K562 (cell line): ENCODE data around the gene PTGIR. TPM values are rescaled to one million over a fixed set of nuclear protein-coding genes. Genes with fewer than 3 reads are reported as not detected.

Experiments
- ARID1B ChIP-seq: fragments of 450-650 bp; IDR thresholded peaks from 2 replicates; pipeline ENCODE4 v1.6.1; 2016; ENCODE audit warnings: antibody characterized with exemption, mild to moderate bottlenecking, inconsistent platforms
- CREM ChIP-seq: IDR thresholded peaks from 2 replicates; pipeline ENCODE4 v1.6.1; 2014; ENCODE audit warnings: antibody characterized with exemption, low read depth
- DDX20 ChIP-seq: fragments of 450-650 bp; IDR thresholded peaks from 2 replicates; pipeline ENCODE4 v1.6.1; 2016; ENCODE audit warnings: missing genetic modification characterization, low read depth, mild to moderate bottlenecking, missing compliant biosample characterization, moderate library complexity
- NFYB ChIP-seq: IDR thresholded peaks from 2 replicates; pipeline ENCODE4 v1.6.1; 2011; ENCODE audit warnings: mild to moderate bottlenecking, moderate library complexity; ENCODE audit not compliant: insufficient read length; ENCODE audit errors: extremely low read depth
- PCBP1 ChIP-seq: fragments of 200-400 bp; formaldehyde crosslinking; IDR thresholded peaks from 2 replicates; pipeline ENCODE4 v1.6.1; 2018; ENCODE audit warnings: mild to moderate bottlenecking, low read depth, low read length; ENCODE audit not compliant: poor library complexity, severe bottlenecking
- RBBP5 ChIP-seq: fragments of 200-600 bp; sonication (generic); IDR thresholded peaks from 2 replicates; pipeline ENCODE4 v1.6.1; 2012; ENCODE audit warnings: borderline replicate concordance, mild to moderate bottlenecking, low read length, control low read depth, inconsistent platforms; ENCODE audit not compliant: insufficient read depth, poor library complexity, severe bottlenecking
- RFX7 ChIP-seq: fragments of 250-450 bp; sonication (Bioruptor Pico); IDR thresholded peaks from 2 replicates; pipeline ENCODE4 v1.5.1; 2021; ENCODE audit warnings: mild to moderate bottlenecking
- YY1 ChIP-seq, 3 experiments: IDR thresholded peaks; 2 replicates each; pipeline ENCODE4 v1.6.1; 2011; ENCODE audit warnings: low read length in 2 of 3, mild to moderate bottlenecking in 2 of 3, moderate library complexity in 2 of 3, borderline replicate concordance in 1 of 3, control low read depth in 1 of 3, low read depth in 1 of 3; ENCODE audit not compliant: insufficient read depth in 3 of 3, insufficient replicate concordance in 2 of 3, control insufficient read depth in 1 of 3, insufficient read length in 1 of 3; ENCODE audit errors: extremely low read depth in 1 of 3
- ZNF263 ChIP-seq: sonication (generic); formaldehyde crosslinking; IDR thresholded peaks from 2 replicates; pipeline ENCODE4 v1.8.0; 2022; ENCODE audit warnings: mild to moderate bottlenecking, missing genetic modification reagents, borderline replicate concordance
- ZNF830 ChIP-seq: fragments of 250-450 bp; sonication (Bioruptor Pico); IDR thresholded peaks from 2 replicates; pipeline ENCODE4 v1.5.0; 2021; ENCODE audit warnings: mild to moderate bottlenecking
- polyA plus RNA-seq, 8 experiments: library from polyadenylated mRNA; depleted of rRNA in 4 of 8; stranded (reverse) in 5 of 8; unstranded in 3 of 8; fragments of >200 nt; fragmentation: Nextera tagmentation in 2 of 8; fragmentation: Illumina TruSeq in 1 of 8; extraction: Ambion mirVana in 2 of 8; extraction: Trizol in 1 of 8; gene quantifications; 2 replicates each; pipeline versions ENCODE4 v1.2.1 to v1.2.3, GENCODE V29; 2011 to 2014; ENCODE audit warnings: inconsistent platforms in 1 of 8, missing spikeins in 1 of 8
- total RNA-seq, 7 experiments: library from RNA; depleted of rRNA in 6 of 7; stranded (reverse); fragments of >200 nt in 6 of 7; fragmentation: Illumina TruSeq in 2 of 7; extraction: Trizol in 2 of 7; gene quantifications; 2 replicates each; pipeline versions ENCODE4 v1.2.1 to v1.2.3, GENCODE V29; 2011 to 2021; ENCODE audit warnings: low replicate concordance in 1 of 7
- TF ChIP-seq, protein P1 (sequence below): fragments of 450-650 bp; formaldehyde crosslinking; IDR thresholded peaks from 2 replicates; pipeline ENCODE4 v1.4.0; 2020; ENCODE audit warnings: mild to moderate bottlenecking, moderate library complexity
- TF ChIP-seq, protein P2 (sequence below): fragments of 450-650 bp; IDR thresholded peaks from 2 replicates; pipeline ENCODE4 v1.7.1; 2018; ENCODE audit warnings: mild to moderate bottlenecking, low read depth; ENCODE audit not compliant: partially characterized antibody
- TF ChIP-seq, protein P3 (sequence below): IDR thresholded peaks from 2 replicates; pipeline ENCODE4 v1.6.1; 2014; ENCODE audit warnings: antibody characterized with exemption

Gene PTGIR
- total and polyA plus RNA-seq, 9 of the 15 experiments (the other 6 are each of a cell fraction or from before 2014, with no cell fraction given), result 0.11 to 3.4 (median 1.1) TPM; not detected in 1

DNA sequence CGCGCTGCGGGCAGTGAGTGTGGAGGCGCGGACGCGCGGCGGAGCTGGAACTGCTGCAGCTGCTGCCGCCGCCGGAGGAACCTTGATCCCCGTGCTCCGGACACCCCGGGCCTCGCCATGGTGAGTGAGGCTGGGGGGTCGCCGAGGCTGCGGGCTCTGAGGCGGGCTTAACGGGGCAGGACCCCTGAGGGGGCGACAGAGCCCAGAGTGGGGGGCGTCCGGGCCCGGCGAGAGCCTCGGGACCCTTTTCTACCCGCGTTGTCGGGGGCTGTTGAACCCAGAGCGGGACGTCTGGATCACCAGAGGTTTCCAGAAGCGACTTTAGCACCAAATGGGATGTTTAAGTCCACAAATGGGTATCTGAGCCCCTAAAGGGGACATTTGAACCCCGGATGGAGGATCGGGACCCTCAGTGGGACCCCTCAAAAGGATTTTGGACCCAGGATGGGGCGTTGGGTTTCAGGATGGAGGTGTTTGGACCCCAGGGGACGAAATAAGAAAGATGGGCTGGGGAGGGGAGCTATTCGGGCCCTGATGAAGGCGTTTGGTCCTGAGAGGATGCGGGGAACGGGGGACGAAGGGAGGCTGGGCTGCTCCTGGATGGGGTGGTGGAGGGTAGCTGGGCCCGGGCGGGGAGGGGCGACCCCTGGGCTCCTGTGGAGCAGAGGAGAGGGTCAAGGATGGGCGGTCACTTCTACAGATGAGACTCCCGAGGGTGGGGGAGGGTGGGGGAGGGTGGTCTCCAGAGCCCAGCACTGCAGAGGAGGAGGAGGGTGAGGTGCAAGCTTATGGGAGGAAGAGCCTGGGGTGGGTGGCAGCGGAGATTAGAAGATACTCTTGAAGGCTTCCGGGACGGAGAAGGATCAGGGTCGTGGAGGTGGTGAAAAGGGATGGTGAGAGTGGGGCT is 23.3 kb downstream of the PTGIR start, which contains the start of gene CALM3 (continued):
- TF ChIP-seq RBBP5, result peak; percentile 37
- TF ChIP-seq, protein P1, sequence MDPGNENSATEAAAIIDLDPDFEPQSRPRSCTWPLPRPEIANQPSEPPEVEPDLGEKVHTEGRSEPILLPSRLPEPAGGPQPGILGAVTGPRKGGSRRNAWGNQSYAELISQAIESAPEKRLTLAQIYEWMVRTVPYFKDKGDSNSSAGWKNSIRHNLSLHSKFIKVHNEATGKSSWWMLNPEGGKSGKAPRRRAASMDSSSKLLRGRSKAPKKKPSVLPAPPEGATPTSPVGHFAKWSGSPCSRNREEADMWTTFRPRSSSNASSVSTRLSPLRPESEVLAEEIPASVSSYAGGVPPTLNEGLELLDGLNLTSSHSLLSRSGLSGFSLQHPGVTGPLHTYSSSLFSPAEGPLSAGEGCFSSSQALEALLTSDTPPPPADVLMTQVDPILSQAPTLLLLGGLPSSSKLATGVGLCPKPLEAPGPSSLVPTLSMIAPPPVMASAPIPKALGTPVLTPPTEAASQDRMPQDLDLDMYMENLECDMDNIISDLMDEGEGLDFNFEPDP (CRISPR knock-in tag), result 0 out of 2 replicates have a peak, but pooled peaks have one; percentile 71
- no peak for TF ChIP-seq ZNF830 (CRISPR knock-in tag)
- TF ChIP-seq ARID1B, result 0 out of 2 replicates have a peak, but pooled peaks have one; percentile 26
- peak in 1 of 3 experiments; percentile 43 for TF ChIP-seq YY1 (IDR thresholded peaks at IDR 0.05; ENCODE audit: borderline replicate concordance in 1 of 3, control insufficient read depth in 1 of 3, extremely low read depth in 1 of 3, insufficient read depth in 3 of 3, insufficient read length in 1 of 3, insufficient replicate concordance in 2 of 3, low read depth in 1 of 3, low read length in 2 of 3)
- TF ChIP-seq NFYB, result no peak
- TF ChIP-seq, protein P2, sequence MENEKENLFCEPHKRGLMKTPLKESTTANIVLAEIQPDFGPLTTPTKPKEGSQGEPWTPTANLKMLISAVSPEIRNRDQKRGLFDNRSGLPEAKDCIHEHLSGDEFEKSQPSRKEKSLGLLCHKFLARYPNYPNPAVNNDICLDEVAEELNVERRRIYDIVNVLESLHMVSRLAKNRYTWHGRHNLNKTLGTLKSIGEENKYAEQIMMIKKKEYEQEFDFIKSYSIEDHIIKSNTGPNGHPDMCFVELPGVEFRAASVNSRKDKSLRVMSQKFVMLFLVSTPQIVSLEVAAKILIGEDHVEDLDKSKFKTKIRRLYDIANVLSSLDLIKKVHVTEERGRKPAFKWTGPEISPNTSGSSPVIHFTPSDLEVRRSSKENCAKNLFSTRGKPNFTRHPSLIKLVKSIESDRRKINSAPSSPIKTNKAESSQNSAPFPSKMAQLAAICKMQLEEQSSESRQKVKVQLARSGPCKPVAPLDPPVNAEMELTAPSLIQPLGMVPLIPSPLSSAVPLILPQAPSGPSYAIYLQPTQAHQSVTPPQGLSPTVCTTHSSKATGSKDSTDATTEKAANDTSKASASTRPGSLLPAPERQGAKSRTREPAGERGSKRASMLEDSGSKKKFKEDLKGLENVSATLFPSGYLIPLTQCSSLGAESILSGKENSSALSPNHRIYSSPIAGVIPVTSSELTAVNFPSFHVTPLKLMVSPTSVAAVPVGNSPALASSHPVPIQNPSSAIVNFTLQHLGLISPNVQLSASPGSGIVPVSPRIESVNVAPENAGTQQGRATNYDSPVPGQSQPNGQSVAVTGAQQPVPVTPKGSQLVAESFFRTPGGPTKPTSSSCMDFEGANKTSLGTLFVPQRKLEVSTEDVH, result no peak
- TF ChIP-seq ZNF263 (CRISPR knock-in tag), result peak; percentile 93
- TF ChIP-seq, protein P3, sequence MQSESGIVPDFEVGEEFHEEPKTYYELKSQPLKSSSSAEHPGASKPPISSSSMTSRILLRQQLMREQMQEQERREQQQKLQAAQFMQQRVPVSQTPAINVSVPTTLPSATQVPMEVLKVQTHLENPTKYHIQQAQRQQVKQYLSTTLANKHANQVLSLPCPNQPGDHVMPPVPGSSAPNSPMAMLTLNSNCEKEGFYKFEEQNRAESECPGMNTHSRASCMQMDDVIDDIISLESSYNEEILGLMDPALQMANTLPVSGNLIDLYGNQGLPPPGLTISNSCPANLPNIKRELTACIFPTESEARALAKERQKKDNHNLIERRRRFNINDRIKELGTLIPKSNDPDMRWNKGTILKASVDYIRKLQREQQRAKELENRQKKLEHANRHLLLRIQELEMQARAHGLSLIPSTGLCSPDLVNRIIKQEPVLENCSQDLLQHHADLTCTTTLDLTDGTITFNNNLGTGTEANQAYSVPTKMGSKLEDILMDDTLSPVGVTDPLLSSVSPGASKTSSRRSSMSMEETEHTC, result no peak
- TF ChIP-seq CREM, result no peak
- TF ChIP-seq DDX20 (tag), result no peak
- no peak for TF ChIP-seq PCBP1
- TF ChIP-seq RFX7 (CRISPR knock-in tag), result no peak
